NOMO-1 treated with dmso at 0.1 percent for 144 hours (cell line): ENCODE data around the gene ANKRD26.
"Not testable (repeated sequence)": the region's sequence is repeated elsewhere in the genome, so short reads cannot be mapped to it uniquely, and the experiment has no call there.

Source experiments
- DNase-seq: peaks from one replicate; lab custom pipeline; 2025; ENCODE audit not compliant: unreplicated experiment; lab: John Stamatoyannopoulos, UW

ANKRD26 gene

DNA sequence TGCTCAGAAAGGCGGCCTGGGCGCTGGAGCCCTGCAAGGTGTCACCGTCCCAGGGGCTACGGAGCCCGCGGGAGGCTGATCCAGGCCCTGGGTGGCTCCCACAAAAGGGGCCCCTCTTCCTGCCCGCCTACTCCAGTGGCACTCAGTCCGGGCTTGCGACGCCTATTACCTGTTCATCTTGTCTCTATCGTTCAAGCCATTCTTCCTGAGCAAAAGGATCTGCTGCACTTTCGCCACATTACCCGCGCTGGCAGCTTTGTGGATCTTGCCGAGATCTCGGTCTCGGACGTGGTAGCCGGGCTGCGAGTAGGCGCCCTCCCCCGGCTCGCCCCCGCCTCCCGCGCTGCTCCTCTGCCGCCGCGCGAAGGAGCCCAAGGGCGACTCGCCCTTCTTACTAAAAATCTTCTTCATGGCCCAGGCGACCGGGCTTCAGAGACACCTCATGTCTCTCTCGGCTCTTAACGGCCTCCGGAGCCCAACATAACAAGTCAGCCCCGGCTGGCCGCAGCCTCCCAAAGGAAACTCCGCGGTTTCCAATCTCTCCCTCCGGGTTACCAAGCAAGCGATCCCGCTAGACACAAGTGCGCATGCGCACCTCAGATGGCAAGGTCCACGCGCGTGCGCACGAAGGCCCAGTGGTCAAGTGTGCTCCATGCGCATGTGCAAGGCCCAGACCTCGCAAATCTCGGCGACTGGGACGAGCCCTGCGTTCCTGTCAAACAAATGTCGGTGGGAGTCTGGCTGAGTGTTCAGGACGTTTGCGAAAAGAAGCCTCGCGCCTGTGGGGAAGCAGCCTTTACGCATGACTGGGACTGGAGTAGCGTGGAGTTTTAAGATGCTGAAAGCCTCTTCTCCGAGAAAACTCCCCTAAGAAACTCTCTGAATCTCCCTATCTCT is at the start of gene ANKRD26:
Gene ANKRD26, minus strand, starts transcription at position 579 of the 897 bp plus-strand sequence. Its CDS starts 168 bp downstream, at position 411.
- DNase-seq = peak; percentile 77

GRCh38 chr10:27147701-27148100 is 47.4 kb upstream of the ANKRD26 start:
- DNase-seq = no peak

DNA sequence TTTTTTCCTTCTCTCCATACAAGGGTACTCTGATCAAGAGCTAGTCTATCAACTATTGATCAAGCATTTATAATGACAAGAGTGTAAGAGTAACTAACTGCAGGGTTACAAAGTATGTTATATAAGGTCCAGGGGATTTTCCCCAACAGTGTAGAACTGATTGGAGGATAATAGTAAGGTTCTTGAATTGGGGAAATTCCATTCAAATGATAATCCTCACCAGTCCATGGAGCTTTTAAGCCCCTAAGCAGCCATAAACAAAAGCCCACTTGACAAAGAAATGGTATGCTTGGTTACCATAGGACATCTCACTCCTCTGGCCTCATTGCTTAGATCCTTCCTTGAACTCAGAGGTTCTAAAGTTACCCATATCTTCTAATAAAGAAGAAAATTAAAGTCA is 45.6 kb upstream of the ANKRD26 start:
- DNase-seq = no peak

DNA sequence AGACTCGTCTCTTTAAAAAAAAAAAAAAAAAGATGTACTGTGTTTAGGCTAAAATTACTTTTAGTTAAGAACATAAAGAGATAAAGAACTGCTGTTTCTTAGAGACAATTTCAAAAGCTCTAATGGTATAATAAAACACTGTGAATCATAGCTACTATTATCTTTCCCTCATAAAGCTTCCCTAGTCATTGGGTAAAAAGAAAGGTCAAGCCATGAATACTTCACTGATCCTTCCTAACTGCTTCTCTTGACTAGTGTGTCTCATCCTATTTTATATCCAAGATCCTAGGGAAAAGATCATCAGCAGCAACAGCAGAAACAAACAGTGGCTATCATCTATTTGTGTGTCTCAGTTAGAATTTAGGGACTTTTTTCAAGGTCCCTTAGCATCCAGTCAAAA is 43.4 kb upstream of the ANKRD26 start:
- no peak for DNase-seq

GRCh38 chr10:27138277-27138676 is 38.0 kb upstream of the ANKRD26 start:
- DNase-seq = no peak

DNA sequence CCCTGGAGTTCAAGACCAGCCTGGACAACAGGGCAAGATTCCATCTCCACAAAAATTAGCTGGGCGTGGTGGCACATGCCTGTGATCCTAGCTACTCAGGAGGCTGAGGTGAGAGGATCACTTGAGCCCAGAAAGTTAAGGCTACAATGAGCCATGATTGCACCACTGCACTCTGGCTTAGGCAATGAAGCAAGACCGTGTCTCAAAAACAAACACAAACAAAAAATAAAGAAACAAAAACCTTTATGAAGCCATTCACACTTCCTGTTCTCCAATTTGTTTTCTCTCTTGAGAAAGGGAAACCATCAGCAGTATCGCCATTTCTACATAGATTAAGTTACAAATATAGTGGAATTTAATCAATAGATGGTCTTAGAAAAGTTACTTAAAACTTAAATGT is 34.1 kb upstream of the ANKRD26 start:
- DNase-seq = no peak

DNA sequence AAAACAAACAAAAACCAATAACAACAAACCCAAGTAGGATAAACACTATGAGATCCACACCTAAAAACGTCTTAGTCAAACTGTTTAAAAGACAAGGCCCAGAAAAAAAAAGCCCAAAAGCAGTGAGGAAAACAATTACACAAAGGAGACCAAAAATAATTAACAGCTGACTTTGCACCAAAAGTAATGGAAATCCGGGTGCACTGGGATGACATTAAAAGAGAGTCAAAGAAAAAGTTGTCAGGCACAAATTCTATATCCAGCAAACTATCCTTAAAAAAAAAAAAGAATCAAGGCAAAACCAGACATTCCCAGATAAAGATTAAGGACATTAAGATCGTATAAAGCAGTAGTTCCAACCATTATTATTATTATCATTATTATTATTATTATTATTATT is 7.9 kb upstream of the ANKRD26 start:
- DNase-seq = no peak

- DNase-seq = no peak
These were observed 4.6 kb upstream of the ANKRD26 start for GRCh38 chr10:27104919-27105318.

GRCh38 chr10:27100813-27101347 is 586 bp upstream of the ANKRD26 start:
- DNase-seq = no peak

DNA sequence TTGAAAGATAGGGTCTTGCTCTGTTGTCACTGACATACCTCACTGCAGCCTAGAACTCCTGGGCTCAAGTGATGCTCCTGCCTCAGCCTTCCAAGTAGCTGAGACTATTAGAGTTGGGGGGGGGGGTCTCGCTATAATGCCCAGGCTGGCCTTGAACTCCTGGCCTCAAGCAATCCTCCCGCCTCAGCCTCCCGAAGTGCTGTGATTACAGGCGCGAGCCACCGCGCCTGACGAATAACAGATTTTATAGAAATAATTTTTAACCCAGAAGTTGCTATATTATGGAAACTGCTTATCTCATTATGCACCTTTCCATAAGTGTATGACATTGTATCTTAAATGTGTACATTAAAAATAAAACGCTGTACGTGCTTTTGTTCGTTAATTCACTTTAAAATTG is 846 bp downstream of the ANKRD26 start:
- no peak for DNase-seq

DNA sequence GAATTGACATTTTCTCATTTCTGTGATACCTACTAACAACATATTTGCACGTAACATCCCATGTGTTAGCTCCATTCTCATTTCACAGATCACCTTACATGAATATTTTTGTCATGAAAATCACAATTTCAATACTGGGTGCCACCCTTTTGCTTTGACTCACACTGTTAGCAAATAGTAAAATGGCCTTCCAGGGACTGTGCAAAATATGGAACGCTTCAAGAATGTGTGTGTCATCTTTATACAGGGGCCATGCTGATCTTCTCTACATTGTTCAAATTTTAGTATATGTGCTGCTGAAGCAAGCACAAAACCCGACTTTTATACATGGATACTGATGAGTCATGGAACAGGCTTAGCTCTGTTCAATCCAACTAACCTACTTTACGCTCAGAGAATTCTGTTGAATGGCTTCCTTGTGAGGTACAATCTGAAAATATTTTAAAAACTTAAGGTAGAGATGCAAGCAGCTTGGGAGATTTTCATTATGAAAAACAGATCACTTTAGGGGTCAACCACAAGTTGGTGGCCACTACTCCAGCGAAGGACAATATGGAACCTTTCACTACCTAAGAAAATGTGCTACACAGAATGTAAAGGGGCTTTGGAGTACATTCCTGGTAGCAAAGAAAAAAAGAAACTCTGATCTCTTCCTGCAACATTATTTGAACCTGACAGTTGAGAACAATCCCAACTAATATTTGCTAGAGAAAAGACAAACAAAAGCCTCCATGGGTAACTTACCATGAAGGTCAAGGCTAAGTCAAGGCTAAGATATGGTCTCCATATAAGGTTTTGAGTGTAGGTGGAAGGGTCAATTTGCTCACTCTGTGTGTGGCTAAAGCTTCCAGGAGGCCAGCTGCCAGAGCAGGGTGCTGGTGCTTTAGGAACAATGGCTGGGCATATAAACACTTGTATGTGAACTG is 11.9 kb downstream of the ANKRD26 start:
- DNase-seq = no peak

DNA sequence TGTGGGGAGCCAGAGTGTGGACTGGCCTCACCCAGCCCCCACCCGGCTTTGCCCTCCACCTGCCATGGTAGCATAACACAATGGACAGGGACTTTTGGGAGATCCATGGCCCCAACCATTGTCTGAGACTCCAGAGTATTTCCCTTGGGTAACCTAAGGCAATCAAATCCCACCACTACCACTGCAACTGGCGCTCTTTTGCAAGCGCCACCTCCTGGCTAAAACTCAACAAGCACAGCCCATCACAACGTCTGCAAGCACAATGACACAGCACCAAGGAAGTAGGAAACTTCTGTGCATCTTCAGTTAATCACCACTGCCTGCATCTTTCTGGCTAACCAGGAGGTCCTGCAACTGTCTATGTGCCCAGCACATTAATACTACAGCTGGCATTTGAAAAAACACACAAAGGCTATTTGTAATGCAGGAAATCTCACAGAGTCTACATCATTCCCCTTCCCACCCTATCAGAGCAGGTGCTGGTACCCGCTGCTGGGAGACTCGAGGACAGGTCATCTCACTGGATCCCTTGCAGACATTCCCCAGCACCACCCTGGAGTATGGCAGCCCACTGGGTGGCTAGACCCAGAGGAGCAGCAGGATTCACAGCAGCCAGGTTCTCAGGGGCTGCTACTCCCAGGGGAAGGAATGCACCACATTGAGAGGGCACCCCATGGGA is 27.7 kb downstream of the ANKRD26 start:
- DNase-seq = no peak

DNA sequence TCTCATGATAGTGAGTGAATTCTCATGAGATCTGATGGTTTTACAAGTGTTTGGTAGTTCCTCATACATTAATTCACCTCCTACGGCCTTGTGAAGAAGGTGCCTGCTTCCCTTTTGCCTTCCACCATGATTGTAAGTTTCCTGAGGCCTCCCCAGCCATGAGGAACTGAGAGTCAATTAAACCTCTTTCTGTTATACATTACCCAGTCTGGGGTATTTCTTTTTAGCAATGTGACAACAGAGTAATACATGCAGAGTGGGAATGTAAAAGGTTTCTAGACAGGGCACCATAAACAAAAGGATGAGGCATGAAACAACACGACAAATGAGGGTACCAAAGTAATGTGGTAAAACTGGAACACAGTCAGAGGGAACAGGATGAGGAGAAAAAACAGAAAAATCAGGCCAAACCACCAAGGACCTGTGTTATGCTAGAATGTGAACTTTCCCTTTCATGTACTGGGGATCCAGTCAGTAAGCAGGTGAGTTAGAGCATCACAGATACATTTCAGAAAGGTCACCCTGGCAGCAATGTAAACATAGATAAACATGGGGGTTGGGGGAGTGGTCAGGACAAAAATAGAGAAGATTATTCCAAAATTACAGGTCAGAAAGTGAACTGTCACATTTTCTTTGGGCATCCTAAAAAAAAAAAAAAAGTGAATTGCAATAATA is 31.9 kb downstream of the ANKRD26 start:
- DNase-seq = no peak

DNA sequence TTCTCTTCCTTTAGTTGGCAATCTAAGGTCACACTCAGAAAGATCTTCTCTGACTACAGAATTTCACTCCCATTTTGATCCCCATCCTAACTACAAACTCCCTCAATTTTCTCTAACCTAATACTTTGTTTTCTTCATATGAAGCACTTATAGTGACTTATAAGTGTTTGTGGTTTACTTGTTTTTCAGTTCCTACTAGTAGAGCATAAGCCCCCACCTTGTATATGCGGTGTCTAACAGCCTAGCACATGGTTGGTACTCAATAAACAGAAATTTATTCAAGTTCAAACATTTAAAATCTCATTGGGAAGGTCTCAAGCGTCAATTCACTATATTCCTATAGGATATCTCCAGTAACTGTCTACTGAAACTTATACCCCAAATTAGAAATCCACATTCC is 35.2 kb downstream of the ANKRD26 start:
- DNase-seq = no peak

DNA sequence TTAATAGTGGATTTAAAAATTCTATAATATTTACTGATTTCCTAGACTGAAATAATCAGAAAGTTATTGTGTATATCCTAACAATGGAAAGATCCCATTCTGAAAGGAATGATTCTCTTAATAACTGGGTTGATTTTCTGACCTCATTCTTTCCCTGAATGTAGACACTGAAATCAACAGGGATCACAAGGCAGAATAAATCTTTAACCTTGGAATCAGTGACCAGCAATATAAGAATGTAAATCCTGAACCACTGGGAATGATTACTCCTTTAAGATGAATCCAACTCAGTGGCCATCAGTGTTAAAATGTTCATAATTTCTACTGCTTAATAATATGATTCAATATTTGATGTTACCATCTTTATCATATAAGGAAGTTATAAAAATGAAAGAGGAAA is 47.6 kb downstream of the ANKRD26 start:
- DNase-seq = no peak

DNA sequence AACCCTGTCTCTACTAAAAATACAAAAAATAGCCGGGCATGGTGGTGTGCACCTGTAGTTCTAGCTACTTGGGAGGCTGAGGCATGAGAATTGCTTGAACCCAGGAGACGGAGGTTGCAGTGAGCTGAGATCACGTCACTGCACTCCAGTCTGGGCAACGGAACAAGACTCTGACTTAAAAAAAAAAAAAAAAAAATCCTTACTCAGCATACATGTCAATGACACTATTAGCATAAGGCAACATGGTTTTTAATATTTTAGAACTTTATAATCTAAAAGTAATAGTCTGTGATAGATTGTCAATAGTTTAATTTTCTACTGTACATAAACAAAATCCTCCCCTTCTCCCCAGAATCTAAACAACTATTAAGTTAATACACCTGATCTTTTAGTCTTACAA is 55.0 kb downstream of the ANKRD26 start:
- DNase-seq = not testable (repeated sequence)

GRCh38 chr10:27041196-27041595 is 59.1 kb downstream of the ANKRD26 start:
- no peak for DNase-seq

- DNase-seq = no peak
These were observed 62.1 kb downstream of the ANKRD26 start for GRCh38 chr10:27038168-27038567.

GRCh38 chr10:27035163-27035562 is 65.1 kb downstream of the ANKRD26 start:
- DNase-seq = no peak

- no peak for DNase-seq
These were observed 70.2 kb downstream of the ANKRD26 start for GRCh38 chr10:27030060-27030459.
